Kidney glomerular epithelial cell (primary cell): Measurements from ENCODE around the gene CADM1.

Experiments
- DNase-seq: peaks from one replicate; lab custom pipeline; 2025; lab: John Stamatoyannopoulos, UW

The CADM1 gene

GRCh38 chr11:115279813-115280761 lies 224.1 kb downstream of the CADM1 start:
- DNase-seq, result peak; percentile 27

DNA sequence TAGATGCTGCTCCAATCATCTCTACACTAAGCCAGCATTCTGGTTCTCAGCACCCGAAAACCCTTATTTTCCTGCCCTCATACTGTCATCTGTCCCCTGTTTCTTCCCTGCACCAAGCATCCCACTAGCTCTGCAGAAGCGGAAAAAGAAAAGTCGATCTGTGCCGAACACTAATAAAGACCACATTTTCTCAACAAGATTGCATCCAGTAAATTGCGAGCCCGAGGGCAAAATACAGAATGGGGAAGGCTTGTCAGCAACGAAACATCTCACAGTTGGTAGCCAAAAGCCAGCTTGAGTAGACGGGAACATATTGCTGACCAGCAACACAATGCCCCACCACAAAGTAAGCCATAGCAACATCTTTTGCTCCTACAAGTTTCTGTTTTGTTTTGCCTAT lies 227.4 kb downstream of the CADM1 start:
- no peak for DNase-seq

- no peak for DNase-seq
Observed at GRCh38 chr11:115276191-115276590, 228.0 kb downstream of the CADM1 start.

DNA sequence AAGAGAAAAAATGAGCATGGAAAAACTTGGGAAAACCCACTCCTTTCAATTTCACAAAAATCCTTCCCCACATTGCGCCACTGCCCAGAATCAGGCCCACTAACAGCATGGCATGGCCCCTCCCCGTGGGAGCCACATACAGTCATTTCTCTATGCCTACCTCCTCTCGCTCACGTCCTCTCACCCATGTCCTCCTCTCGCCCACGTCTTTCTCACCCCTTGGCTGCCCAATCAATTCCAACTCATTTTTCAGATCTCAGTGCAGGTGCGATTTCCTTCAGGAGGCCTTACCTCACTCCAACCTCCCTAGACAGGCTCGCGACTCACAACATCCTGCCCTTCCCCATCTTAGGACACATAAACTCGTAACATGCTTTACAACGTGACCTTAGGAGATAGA lies 229.2 kb downstream of the CADM1 start:
- DNase-seq, result peak; percentile 87

DNA sequence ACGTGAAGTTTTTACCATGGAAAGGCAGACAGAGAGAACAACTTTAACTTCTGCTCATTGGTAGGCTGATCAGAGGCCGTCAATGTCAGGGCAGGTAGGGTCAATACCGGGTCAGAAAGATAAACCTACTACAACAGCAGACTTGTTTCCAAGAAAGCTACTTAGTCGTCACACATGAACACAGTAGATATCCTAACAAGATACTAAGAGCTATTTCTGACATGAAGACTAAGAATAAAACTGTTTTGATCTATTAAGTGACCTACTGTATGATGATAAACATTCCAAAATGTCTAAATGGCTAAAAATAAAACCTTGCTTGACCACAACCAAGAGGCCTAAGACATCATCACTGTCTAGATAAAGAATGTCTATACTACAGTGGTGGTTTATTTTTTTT lies 231.3 kb downstream of the CADM1 start:
- no peak for DNase-seq

DNA sequence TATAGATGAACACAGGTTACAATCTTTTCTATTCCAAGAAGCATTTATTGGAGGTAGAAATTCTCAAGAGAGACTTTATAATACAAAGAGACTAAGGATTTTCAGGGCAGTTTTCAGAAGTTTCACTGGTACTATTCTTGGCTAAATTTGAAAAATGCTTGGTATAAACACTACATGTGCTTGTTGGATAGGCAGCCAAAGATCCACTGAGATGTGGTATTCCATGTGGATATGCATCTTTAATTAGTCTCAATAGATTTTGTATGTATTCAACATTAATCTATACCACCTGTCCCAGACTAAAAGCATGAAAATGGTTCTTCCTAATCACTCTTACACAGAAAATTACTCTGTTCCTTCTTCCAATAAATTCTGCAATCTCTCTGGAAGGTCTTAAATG lies 232.6 kb downstream of the CADM1 start:
- DNase-seq, result no peak

DNA sequence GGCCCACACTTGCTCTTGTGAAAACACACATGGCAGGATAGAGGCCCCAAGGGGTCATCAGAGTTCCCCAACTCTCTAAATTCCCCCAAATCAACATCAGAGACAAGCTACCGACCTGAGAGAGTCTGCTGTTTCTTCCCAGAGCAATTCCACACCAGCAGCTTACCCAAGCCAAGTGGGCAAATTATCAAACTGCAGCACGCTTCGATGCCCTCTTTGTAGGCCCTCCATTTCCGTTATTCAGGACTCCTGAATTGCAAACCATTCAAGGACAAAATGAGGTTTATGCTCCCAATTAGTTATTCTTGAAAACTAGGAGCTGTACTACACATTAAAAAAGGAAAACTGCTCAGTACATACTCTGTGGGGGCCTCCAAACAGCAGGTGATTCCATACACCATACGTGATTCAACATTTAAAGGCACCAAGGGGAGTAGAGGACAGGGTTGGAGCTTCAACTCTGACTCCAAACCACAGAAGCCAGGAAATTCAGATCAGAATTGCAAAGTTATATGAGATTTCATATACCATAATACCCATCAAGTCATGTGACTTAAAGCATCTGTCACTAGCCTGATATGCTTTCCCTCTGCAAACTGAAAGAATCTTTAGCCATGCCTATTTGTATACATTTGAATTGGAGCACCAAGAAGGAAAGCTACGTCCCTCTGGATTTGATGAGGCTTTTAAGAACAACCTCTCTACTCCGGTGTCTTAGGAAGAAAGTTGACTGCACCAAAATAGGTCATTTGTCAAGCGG lies 234.8 kb downstream of the CADM1 start:
- no peak for DNase-seq

DNA sequence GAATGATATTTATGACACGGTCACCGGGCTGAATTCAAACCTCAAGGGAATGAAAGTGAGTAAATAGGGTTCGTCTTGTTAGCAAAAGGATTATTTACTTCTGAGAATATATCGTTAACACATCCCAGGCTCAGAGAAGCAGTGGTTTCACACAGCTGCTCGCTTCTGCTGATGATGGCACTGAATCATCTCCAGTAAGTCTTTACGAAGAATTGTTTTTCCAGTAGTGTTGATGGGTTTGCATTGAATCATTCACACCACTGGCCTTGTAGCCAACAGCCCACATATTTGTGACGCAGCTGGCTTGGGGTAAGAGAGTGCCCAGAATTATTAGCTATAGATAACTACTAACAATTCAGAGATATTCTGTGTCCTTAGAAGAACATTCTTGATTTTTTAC lies 236.3 kb downstream of the CADM1 start:
- no peak for DNase-seq

DNA sequence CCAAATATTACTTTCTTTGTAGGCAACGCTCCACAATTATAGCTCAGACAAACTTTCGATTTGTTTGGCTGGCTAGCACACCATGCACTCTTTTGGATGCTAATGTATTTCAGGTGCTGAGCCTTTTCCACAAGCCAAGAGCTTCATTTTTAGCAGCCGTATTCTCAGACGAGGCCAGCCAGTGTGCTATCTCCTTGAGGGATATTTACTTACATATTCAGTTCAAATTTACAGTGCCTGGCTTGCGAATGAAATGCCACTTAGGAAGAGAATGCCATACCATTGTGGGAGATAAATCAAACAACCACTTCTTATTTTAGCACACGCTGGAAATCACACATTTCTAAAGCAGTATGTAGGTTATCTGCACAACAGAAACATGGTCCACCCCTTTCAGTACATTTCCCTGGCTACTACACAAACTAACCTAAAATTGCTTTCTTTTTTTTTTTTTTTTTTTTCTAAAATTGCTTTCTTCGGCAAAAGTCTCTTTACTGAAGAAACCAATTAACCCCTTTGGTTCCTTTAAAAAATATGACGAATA lies 236.9 kb downstream of the CADM1 start:
- no peak for DNase-seq

DNA sequence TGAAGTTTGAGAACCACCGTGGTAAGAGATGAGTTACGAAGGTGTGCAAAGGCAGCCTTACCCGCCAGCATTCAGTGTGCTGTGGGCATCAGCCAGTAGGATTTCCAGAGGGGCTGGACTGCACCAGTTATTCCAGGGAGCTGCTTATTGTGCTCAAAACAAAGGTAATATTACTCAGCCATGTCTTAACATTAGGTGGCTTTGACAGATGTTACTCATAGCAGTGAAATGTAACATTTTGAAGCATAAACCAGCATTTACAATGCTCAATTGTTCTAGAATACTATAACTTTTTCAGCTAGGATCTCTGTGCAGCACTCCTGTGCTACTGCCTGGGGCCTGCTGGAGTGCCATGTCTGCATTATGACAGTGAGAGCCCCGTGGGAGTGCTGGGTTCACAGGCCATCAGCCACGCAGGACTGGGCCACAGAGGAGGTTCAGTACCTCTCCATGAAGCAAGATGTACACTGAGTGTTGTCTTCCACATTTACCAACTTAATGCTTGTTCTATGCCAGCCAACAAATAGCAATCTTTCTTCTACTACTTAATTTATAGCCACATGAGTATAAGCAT lies 238.1 kb downstream of the CADM1 start:
- DNase-seq, result no peak

GRCh38 chr11:115263799-115264656 lies 240.2 kb downstream of the CADM1 start:
- no peak for DNase-seq

GRCh38 chr11:115258216-115258615 lies 246.0 kb downstream of the CADM1 start:
- no peak for DNase-seq

- no peak for DNase-seq
Observed at GRCh38 chr11:115257678-115258077, 246.5 kb downstream of the CADM1 start.

- DNase-seq, result no peak
Observed at GRCh38 chr11:115257270-115257669, 246.9 kb downstream of the CADM1 start.

DNA sequence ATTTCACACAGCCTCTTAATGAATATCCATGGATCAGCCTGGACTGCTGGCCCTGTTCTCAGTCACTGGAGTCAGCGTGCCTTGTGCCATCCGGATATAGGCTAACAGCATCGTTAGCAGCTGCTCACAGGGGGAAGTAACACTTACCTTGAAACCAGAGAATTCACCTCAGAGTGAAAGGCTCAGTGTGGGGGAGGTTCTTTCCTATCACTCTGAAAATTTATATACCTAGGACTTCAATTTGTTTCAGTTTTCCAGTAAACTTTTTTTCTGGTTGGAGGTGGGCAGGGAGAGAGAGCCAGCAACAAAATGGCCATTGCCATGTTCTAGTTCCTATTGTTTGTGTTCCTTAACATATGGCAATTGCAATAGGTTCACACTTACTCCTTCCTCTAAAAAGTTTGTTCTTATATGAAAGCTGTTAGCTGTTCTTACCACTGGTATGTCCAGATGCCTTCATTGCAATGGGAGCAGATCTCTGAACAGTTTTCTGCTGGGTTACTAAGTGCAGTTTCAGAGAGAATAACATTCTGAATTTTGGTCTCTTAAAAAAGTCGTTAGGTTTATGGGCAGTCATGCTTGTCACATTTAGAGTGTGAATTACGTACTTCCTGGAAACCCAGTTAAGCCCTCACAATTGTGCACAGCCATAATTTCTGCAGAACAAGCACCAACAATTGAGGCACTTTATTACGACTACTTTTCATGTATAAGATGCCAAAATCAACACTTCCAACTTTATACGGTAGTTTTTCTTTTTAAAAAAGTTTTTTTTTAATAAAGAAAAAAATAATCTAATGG lies 247.6 kb downstream of the CADM1 start:
- DNase-seq, result no peak

- DNase-seq, result no peak
Observed at GRCh38 chr11:115255006-115255762, 249.0 kb downstream of the CADM1 start.

- DNase-seq, result no peak
Observed at GRCh38 chr11:115251126-115251525, 253.1 kb downstream of the CADM1 start.

DNA sequence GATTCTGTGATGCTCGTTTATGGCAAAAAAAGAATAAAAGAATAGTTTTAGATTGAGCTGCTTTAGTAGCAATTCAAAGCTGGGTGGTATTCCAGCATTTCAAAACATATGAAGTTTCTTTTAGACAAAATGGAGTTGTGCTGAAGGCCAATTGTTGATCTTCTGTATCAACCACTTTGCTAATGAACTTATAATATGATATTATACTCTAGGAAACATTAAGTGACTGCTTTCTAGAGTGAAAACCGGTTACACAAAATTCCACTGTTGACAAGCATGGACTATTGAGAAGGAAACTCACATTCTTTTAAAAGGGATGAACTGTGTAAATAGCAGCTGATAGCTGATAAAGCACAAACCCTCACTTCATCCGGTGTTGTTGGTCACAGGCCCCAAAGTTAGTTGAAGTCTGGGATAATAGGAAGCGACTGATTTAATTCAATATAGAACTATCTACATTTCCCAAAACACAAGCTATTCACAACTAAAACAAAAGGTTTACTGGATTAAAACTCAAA lies 255.1 kb downstream of the CADM1 start:
- DNase-seq, result no peak

DNA sequence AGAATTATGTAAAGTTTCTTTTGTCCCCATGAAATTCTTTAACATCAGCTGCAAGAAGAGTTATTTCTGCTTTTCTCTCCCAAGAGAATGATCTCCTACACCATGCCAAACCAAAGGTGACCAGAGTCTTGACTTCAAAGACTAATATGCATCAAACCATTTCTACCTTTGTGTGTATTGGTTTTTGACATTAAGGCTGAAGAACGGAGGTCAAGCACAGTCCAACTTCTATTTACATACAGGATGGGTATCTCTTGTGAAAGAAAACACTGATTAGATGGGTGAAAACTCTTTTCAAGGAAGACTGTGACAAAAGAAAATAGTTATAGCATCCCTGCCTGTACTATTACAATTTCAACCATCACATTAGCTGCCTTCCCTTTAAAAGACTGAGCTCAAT lies 256.3 kb downstream of the CADM1 start:
- DNase-seq, result no peak

- peak; percentile 66 for DNase-seq
Observed at GRCh38 chr11:115247361-115247760, 256.9 kb downstream of the CADM1 start.
